NCI-H226 (cell line): ENCODE data around the gene CAVIN2.
"Not testable (repeated sequence)": the region's sequence is repeated elsewhere in the genome, so short reads cannot be mapped to it uniquely, and the experiment has no call there.

Experiments used
- DNase-seq: peaks from one replicate; pipeline ENCODE4 v3.0.0-alpha.2; 2015

The CAVIN2 gene

DNA sequence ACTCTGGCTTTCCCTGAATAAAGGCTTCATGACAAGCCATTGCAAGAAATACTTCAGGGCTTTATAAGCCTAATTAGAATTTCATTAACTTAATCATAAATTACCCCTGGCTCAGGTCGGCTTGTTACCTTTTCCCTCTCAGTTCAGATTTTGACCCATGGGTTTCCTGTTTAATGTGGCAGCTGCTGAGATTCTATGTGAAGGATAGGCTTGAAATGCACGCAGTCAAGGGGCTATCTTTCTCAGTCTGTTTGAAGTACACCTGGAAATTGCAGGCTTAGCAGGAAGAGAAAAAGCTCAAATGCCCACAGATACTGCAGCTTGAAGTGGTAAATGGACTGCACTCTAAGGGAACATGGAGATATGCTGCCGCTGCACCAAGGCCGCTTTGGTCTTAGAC, 49.4 kb downstream of the CAVIN2 start:
- DNase-seq: no peak

DNA sequence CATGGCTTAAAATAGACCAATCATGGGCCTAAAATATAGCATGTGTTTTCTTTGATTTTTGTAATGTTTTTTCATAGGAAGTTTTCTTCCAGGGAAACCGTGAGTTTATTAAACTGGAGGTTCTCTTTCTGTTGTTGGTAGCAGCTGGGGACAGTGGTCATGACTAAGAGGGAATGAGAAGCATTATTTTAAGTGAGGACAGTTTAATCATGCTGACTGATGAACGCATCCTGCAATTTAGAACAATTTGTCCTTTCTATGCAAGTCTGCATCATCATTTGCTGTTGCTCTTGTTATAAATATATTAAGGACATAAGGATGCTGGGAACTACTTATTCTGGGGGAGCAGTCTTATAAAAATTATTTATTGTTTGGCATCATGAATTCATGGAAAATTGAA, 51.2 kb downstream of the CAVIN2 start:
- no peak for DNase-seq

DNA sequence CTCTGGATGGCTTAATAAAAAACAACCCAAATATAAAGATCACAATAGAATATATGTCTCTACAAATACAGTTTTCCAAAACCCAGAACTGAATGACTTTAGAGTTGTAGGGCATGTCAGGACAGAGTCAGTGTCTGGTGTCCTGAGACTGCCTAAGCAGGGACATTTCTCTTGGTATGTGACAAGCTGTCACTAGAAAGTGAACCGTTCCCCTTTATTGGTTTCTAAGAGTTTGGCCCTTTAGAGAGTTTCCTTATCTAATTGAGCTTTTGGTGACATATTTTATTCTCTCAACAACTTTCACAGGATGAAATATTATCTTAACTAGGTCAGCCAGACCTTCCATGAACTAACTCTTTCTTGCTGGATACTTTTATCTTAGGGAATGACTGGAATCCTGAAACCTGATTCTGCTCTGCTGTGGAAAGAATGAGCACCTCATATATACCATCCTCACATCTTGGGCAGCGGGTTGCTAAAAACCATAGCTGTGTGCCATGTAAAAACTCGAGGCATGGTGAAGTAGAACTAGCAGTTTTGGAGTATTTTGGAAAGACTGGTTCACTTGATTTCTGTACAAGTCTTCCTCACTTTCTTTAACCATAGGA, 54.8 kb downstream of the CAVIN2 start:
- peak; percentile 6 for DNase-seq

DNA sequence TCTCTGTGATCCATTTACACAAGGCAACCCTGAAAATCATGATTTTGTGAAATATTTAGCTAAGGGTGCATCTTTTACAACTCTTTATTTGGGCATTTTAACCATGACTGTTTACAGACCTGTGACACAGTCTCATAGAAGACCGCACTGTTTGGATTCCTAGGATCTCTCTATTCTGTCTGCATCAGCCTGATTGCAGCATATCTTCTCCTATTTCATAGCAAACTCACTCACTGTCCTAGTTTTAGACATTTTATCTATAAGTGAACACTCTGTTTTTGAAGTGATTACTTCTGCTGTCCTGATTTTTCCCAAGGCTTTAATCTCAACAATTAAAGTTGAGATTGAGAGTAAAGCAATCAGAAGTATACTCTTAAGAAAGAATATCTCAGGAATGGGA, 56.2 kb downstream of the CAVIN2 start:
- DNase-seq: no peak

DNA sequence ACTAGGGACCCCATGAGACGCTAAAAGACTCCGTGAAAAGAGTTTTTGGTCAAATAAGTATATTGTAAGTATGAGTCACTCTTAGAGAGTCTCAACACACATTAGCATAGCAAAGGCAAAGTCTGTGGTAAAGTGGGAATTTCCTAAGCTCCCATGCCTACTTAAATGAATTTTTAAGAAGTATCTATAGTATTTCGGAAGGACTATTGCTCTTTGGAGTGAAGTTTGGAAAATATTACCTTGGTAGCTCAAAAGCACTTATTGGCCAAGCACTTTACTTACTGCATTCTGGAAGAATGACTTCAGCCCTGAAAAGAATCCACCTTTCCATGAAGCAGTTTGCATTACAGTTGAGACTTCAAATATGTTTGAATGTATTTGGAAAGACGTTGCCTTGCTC, 57.1 kb downstream of the CAVIN2 start:
- DNase-seq: no peak

DNA sequence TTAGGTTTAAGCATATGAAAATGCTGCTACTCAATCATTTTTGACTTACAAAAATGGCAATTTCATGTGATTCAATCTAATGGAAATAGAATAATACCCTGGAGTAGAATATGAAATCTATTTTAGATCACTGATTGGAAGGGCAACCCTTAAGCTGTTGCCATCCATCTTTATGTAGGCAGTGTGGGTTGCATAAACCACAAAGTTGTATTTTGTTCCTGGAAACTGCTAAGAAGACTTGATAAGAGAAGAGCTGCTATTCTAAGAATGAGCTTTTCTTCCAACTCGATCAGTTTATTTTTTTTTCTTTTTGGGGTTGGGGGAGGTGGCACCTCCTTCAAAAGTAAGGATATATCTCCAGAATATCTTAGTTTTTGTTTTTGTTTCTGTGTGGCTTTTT, 60.2 kb downstream of the CAVIN2 start:
- peak; percentile 18 for DNase-seq

DNA sequence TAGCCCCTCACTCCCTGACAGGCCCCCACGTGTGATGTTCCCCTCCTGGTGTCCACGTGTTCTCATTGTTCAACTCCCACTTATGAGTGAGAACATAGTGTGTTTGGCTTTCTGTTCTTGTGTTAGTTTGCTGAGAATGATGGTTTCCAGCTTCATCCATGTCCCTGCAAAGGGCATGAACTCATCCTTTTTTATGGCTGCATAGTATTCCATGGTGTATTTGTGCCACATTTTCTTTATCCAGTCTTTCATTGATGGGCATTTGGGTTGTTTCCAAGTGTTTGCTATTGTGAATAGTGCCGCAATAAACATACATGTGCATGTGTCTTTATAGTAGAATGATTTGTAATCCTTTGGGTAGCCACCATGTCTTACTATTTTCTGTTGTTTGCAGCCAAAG, 61.2 kb downstream of the CAVIN2 start:
- DNase-seq: not testable (repeated sequence)
